Measurements from ENCODE around the gene GJB5.

- no peak for TF ChIP-seq SPI1 (IDR thresholded peaks at IDR 0.05; ENCODE audit: low read depth, low read length)
- no peak for TF ChIP-seq POLR2A (IDR thresholded peaks at IDR 0.05; ENCODE audit: low read depth, low read length)
Observed at GRCh38 chr1:34803770-34804169, 48.9 kb downstream of the GJB5 start.

Measured in GM12891 (cell line).